C4-2B (cell line): ENCODE results near the gene MAP2K3.

ENCODE experiments used
- ZFX ChIP-seq: fragments of 450-650 bp; IDR thresholded peaks from 2 replicates; pipeline ENCODE4 v1.6.1; 2017
- TF ChIP-seq, protein P1 (sequence below): fragments of 450-650 bp; conservative IDR thresholded peaks from 2 replicates; pipeline ENCODE4 v1.5.1; 2017; ENCODE audit warnings: mild to moderate bottlenecking

DNA sequence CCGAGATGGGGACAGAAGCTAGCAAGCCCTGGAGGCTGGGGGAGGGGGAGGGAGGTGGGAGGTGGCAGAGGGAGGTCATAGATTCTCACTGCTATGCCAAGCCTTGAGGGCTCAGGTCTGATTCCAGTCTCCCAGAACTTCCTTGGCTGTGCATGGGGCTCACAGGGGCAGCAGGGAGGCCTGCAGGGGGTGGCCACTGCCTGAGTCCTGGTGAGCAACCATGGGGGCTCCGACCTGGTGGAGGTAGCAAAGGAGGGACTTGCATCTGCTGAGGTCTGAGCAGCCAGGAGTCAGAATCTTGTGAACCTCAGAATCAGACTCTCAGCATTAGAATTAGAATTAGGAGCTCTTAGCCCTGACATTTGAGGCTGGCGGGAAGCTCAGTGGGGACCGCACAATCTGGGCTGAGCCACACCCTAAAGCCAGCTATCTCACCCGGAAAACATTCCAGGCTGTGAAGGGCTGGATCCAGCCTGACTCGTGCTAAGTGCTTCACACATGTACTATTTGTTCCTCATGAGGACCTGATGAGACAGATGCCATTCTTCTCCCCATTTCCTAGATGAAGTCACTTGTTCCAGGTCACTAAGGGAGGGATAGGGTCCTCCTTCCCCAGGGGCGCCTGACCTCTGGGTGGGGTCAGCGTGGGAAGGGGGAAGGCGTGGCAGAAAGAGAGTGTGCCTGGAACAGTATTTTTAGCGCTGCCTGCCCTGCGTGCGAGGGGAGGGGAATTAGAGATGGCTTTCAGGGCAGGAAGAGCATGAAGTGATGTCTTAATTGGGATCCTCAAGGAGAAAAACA lies 74.4 kb downstream of the MAP2K3 start:
- TF ChIP-seq, protein P1, sequence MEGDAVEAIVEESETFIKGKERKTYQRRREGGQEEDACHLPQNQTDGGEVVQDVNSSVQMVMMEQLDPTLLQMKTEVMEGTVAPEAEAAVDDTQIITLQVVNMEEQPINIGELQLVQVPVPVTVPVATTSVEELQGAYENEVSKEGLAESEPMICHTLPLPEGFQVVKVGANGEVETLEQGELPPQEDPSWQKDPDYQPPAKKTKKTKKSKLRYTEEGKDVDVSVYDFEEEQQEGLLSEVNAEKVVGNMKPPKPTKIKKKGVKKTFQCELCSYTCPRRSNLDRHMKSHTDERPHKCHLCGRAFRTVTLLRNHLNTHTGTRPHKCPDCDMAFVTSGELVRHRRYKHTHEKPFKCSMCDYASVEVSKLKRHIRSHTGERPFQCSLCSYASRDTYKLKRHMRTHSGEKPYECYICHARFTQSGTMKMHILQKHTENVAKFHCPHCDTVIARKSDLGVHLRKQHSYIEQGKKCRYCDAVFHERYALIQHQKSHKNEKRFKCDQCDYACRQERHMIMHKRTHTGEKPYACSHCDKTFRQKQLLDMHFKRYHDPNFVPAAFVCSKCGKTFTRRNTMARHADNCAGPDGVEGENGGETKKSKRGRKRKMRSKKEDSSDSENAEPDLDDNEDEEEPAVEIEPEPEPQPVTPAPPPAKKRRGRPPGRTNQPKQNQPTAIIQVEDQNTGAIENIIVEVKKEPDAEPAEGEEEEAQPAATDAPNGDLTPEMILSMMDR: no peak
- TF ChIP-seq ZFX: no peak
